ENCODE data around the gene DSTYK.
"Not testable (repeated sequence)": the region's sequence is repeated elsewhere in the genome, so short reads cannot be mapped to it uniquely, and the experiment has no call there.

The DSTYK gene

GRCh38 chr1:205211839-205212536 lies 486 bp upstream of the DSTYK start:
- no peak for DNase-seq

- DNase-seq: no peak
Measured at GRCh38 chr1:205210756-205211168, 740 bp downstream of the DSTYK start.

- no peak for DNase-seq
Measured at GRCh38 chr1:205208811-205209210, 2.7 kb downstream of the DSTYK start.

- DNase-seq: no peak
Measured at GRCh38 chr1:205205055-205205454, 6.4 kb downstream of the DSTYK start.

GRCh38 chr1:205204552-205204951 lies 7.0 kb downstream of the DSTYK start:
- DNase-seq: no peak

GRCh38 chr1:205199931-205200299 lies 11.6 kb downstream of the DSTYK start:
- no peak for DNase-seq

- no peak for DNase-seq
Measured at GRCh38 chr1:205199090-205199930, 12.2 kb downstream of the DSTYK start.

- DNase-seq: no peak
Measured at GRCh38 chr1:205192287-205192686, 19.2 kb downstream of the DSTYK start.

GRCh38 chr1:205191622-205192021 lies 19.9 kb downstream of the DSTYK start:
- no peak for DNase-seq

- no peak for DNase-seq
Measured at GRCh38 chr1:205190845-205191577, 20.5 kb downstream of the DSTYK start.

- DNase-seq: no peak
Measured at GRCh38 chr1:205189131-205189530, 22.4 kb downstream of the DSTYK start.

GRCh38 chr1:205188596-205188995 lies 22.9 kb downstream of the DSTYK start:
- DNase-seq: no peak

- no peak for DNase-seq
Measured at GRCh38 chr1:205188098-205188497, 23.4 kb downstream of the DSTYK start.

GRCh38 chr1:205187420-205187819 lies 24.1 kb downstream of the DSTYK start:
- DNase-seq: no peak

- no peak for DNase-seq
Measured at GRCh38 chr1:205186191-205186590, 25.3 kb downstream of the DSTYK start.

GRCh38 chr1:205183676-205184335 lies 27.7 kb downstream of the DSTYK start:
- no peak for DNase-seq

- no peak for DNase-seq
Measured at GRCh38 chr1:205182930-205183329, 28.6 kb downstream of the DSTYK start.

- DNase-seq: not testable (repeated sequence)
Measured at GRCh38 chr1:205180331-205180730, 31.2 kb downstream of the DSTYK start.

- no peak for DNase-seq
Measured at GRCh38 chr1:205179842-205180241, 31.7 kb downstream of the DSTYK start.

GRCh38 chr1:205172729-205173366 lies 38.7 kb downstream of the DSTYK start:
- DNase-seq: no peak

- DNase-seq: no peak
Measured at GRCh38 chr1:205171369-205171768, 40.1 kb downstream of the DSTYK start.

- DNase-seq: no peak
Measured at GRCh38 chr1:205170532-205171269, 40.8 kb downstream of the DSTYK start.

All from DMS153 (cell line).